22Rv1 (cell line): Measurements from ENCODE around the gene CISD1.

Experiments used
- H3K27ac ChIP-seq: fragments of 450-650 bp; 2 replicates; pipeline ENCODE4 v1.5.1; 2017
- CTCF ChIP-seq: fragments of 450-650 bp; IDR thresholded peaks from 2 replicates; pipeline ENCODE4 v1.5.1; 2017; ENCODE audit warnings: mild to moderate bottlenecking
- ZFX ChIP-seq: fragments of 450-650 bp; IDR thresholded peaks from 2 replicates; pipeline ENCODE4 v1.6.1; 2017; ENCODE audit warnings: antibody characterized with exemption, borderline replicate concordance

The CISD1 gene

GRCh38 chr10:58278962-58279307 lies 10.0 kb downstream of the CISD1 start:
- TF ChIP-seq CTCF (no peak), ZFX (no peak)
- no peak overlapping the region for H3K27ac ChIP-seq

GRCh38 chr10:58280477-58280876 lies 11.5 kb downstream of the CISD1 start:
- no peak overlapping the region for H3K27ac ChIP-seq

GRCh38 chr10:58281092-58281752 lies 12.3 kb downstream of the CISD1 start:
- TF ChIP-seq ZFX: no peak
- no peak for TF ChIP-seq CTCF
- no peak overlapping the region for H3K27ac ChIP-seq

More at GRCh38 chr10:58280477-58280876, 11.5 kb downstream of the CISD1 start:
- TF ChIP-seq ZFX (no peak), CTCF (no peak)

- H3K27ac ChIP-seq: no peak overlapping the region
Observed at GRCh38 chr10:58282615-58283014, 13.7 kb downstream of the CISD1 start.

GRCh38 chr10:58291538-58292174 lies 22.7 kb downstream of the CISD1 start:
- TF ChIP-seq ZFX (no peak), CTCF (peak; percentile 85)

More at GRCh38 chr10:58282615-58283014, 13.7 kb downstream of the CISD1 start:
- TF ChIP-seq CTCF (no peak), ZFX (no peak)

GRCh38 chr10:58293989-58294388 lies 25.0 kb downstream of the CISD1 start:
- TF ChIP-seq CTCF: no peak
- no peak for TF ChIP-seq ZFX
- H3K27ac ChIP-seq: no peak overlapping the region

More at GRCh38 chr10:58291538-58292174, 22.7 kb downstream of the CISD1 start:
- no peak overlapping the region for H3K27ac ChIP-seq

GRCh38 chr10:58299580-58299979 lies 30.6 kb downstream of the CISD1 start:
- TF ChIP-seq CTCF (peak; percentile 85), ZFX (no peak)

More at GRCh38 chr10:58299580-58299979, 30.6 kb downstream of the CISD1 start:
- H3K27ac ChIP-seq: no peak overlapping the region
